Measurements from ENCODE around the gene PCSK5.
"Not testable (repeated sequence)": the region's sequence is repeated elsewhere in the genome, so short reads cannot be mapped to it uniquely, and the experiment has no call there.

PCSK5 gene

GRCh38 chr9:76313771-76314170, 423.3 kb downstream of the PCSK5 start:
- DNase-seq (ENCODE audit: low spot score), result no peak

GRCh38 chr9:76314321-76314720, 423.8 kb downstream of the PCSK5 start:
- DNase-seq (ENCODE audit: low spot score), result no peak

GRCh38 chr9:76316069-76316468, 425.6 kb downstream of the PCSK5 start:
- DNase-seq (ENCODE audit: low spot score), result no peak

- not testable (repeated sequence) for DNase-seq (ENCODE audit: low spot score)
These were observed 429.0 kb downstream of the PCSK5 start for GRCh38 chr9:76319466-76319865.

GRCh38 chr9:76321195-76321828, 430.8 kb downstream of the PCSK5 start:
- peak; percentile 62 for DNase-seq (ENCODE audit: low spot score)

- DNase-seq (ENCODE audit: low spot score), result no peak
These were observed 432.3 kb downstream of the PCSK5 start for GRCh38 chr9:76322810-76323209.

GRCh38 chr9:76323490-76323889, 433.0 kb downstream of the PCSK5 start:
- no peak for DNase-seq (ENCODE audit: low spot score)

- DNase-seq (ENCODE audit: low spot score), result not testable (repeated sequence)
These were observed 433.6 kb downstream of the PCSK5 start for GRCh38 chr9:76324030-76324429.

GRCh38 chr9:76330034-76330433, 439.6 kb downstream of the PCSK5 start:
- DNase-seq (ENCODE audit: low spot score), result no peak

- DNase-seq (ENCODE audit: low spot score), result no peak
These were observed 442.9 kb downstream of the PCSK5 start for GRCh38 chr9:76333388-76333787.

- DNase-seq (ENCODE audit: low spot score), result no peak
These were observed 443.5 kb downstream of the PCSK5 start for GRCh38 chr9:76333964-76334363.

- no peak for DNase-seq (ENCODE audit: low spot score)
These were observed 445.6 kb downstream of the PCSK5 start for GRCh38 chr9:76336027-76336426.

GRCh38 chr9:76338418-76338817, 447.9 kb downstream of the PCSK5 start:
- DNase-seq (ENCODE audit: low spot score), result no peak

- no peak for DNase-seq (ENCODE audit: low spot score)
These were observed 451.1 kb downstream of the PCSK5 start for GRCh38 chr9:76341616-76342015.

GRCh38 chr9:76342201-76342600, 451.7 kb downstream of the PCSK5 start:
- DNase-seq (ENCODE audit: low spot score), result no peak

GRCh38 chr9:76342858-76343257, 452.4 kb downstream of the PCSK5 start:
- no peak for DNase-seq (ENCODE audit: low spot score)

GRCh38 chr9:76349865-76350264, 459.4 kb downstream of the PCSK5 start:
- no peak for DNase-seq (ENCODE audit: low spot score)

- DNase-seq (ENCODE audit: low spot score), result no peak
These were observed 460.5 kb downstream of the PCSK5 start for GRCh38 chr9:76351006-76351405.

GRCh38 chr9:76352026-76352620, 461.6 kb downstream of the PCSK5 start:
- DNase-seq (ENCODE audit: low spot score), result no peak

- DNase-seq (ENCODE audit: low spot score), result no peak
These were observed 462.8 kb downstream of the PCSK5 start for GRCh38 chr9:76353280-76353679.

GRCh38 chr9:76354221-76354620, 463.7 kb downstream of the PCSK5 start:
- no peak for DNase-seq (ENCODE audit: low spot score)

GRCh38 chr9:76355886-76356285, 465.4 kb downstream of the PCSK5 start:
- no peak for DNase-seq (ENCODE audit: low spot score)

- DNase-seq (ENCODE audit: low spot score), result no peak
These were observed 467.1 kb downstream of the PCSK5 start for GRCh38 chr9:76357555-76357954.

GRCh38 chr9:76358628-76359280, 468.3 kb downstream of the PCSK5 start:
- no peak for DNase-seq (ENCODE audit: low spot score)

Data from kidney capillary endothelial cell (primary cell).